IPS-18a (cell line): ENCODE measurements around the gene C20orf144.

ENCODE experiments used
- H3K27ac ChIP-seq: one replicate; pipeline ENCODE4 v1.5.1; 2013; ENCODE audit warnings: low read length
- H3K27me3 ChIP-seq: one replicate; pipeline ENCODE4 v1.6.1; 2013; ENCODE audit warnings: mild to moderate bottlenecking, low read length; ENCODE audit not compliant: control insufficient read depth, insufficient read depth
- H3K36me3 ChIP-seq: one replicate; pipeline ENCODE4 v1.6.1; 2013; ENCODE audit warnings: low read depth, low read length; ENCODE audit not compliant: control insufficient read depth
- H3K4me1 ChIP-seq: one replicate; pipeline ENCODE4 v1.6.1; 2013; ENCODE audit warnings: low read depth, low read length; ENCODE audit not compliant: control insufficient read depth
- H3K4me3 ChIP-seq: one replicate; pipeline ENCODE4 v1.5.1; 2013; ENCODE audit warnings: low read length
- H3K9ac ChIP-seq: one replicate; pipeline ENCODE4 v1.6.1; 2013; ENCODE audit warnings: mild to moderate bottlenecking, low read length, moderate library complexity
- H3K9me3 ChIP-seq: one replicate; pipeline ENCODE4 v1.6.1; 2013; ENCODE audit warnings: low read depth, low read length; ENCODE audit not compliant: control insufficient read depth

The C20orf144 gene

GRCh38 chr20:33658929-33659328 is 3.2 kb upstream of the C20orf144 start:
- H3K4me1 ChIP-seq = peaks cover 3% of the 10 kb centered on the region
- H3K36me3 ChIP-seq = peaks cover 6% of the 10 kb centered on the region
- no peak overlapping the region for H3K9ac ChIP-seq

GRCh38 chr20:33659341-33660034 is 2.6 kb upstream of the C20orf144 start:
- H3K4me1 ChIP-seq = peaks cover 9% of the 10 kb centered on the region
- H3K36me3 ChIP-seq = peaks cover 6% of the 10 kb centered on the region
- H3K27ac ChIP-seq = no peak overlapping the region
- H3K9ac ChIP-seq = no peak overlapping the region
- no peaks in the 10 kb centered on the region for H3K9me3 ChIP-seq
- H3K27me3 ChIP-seq = no peaks in the 10 kb centered on the region
- no peak overlapping the region for H3K4me3 ChIP-seq

More at GRCh38 chr20:33658929-33659328, 3.2 kb upstream of the C20orf144 start:
- H3K4me3 ChIP-seq = no peak overlapping the region
- no peaks in the 10 kb centered on the region for H3K27me3 ChIP-seq
- H3K9me3 ChIP-seq = no peaks in the 10 kb centered on the region
- no peak overlapping the region for H3K27ac ChIP-seq

GRCh38 chr20:33660035-33660684 is 2.0 kb upstream of the C20orf144 start:
- Histone ChIP-seq H3K9ac (no peak overlapping the region), H3K4me3 (no peak overlapping the region), H3K27me3 (no peaks in the 10 kb centered on the region), H3K36me3 (peaks cover 6% of the 10 kb centered on the region), H3K9me3 (no peaks in the 10 kb centered on the region), H3K4me1 (peaks cover 10% of the 10 kb centered on the region), H3K27ac (no peak overlapping the region)

- no peaks in the 10 kb centered on the region for H3K9me3 ChIP-seq
- no peak overlapping the region for H3K27ac ChIP-seq
- H3K4me1 ChIP-seq = peaks cover 10% of the 10 kb centered on the region
- H3K27me3 ChIP-seq = no peaks in the 10 kb centered on the region
- H3K9ac ChIP-seq = no peak overlapping the region
- H3K4me3 ChIP-seq = no peak overlapping the region
- peaks cover 6% of the 10 kb centered on the region for H3K36me3 ChIP-seq
Observed at GRCh38 chr20:33660685-33661058, 1.5 kb upstream of the C20orf144 start.

- Histone ChIP-seq H3K9ac (peak overlapping the region; percentile 60), H3K27ac (no peak overlapping the region), H3K27me3 (peaks cover 8% of the 10 kb centered on the region), H3K4me3 (peak overlapping the region; percentile 72), H3K9me3 (no peaks in the 10 kb centered on the region), H3K36me3 (no peaks in the 10 kb centered on the region), H3K4me1 (peaks cover 13% of the 10 kb centered on the region)
Observed at GRCh38 chr20:33663161-33664084, 1.3 kb downstream of the C20orf144 start.

- Histone ChIP-seq H3K36me3 (no peaks in the 10 kb centered on the region), H3K27ac (no peak overlapping the region), H3K9me3 (no peaks in the 10 kb centered on the region), H3K27me3 (peaks cover 8% of the 10 kb centered on the region), H3K4me1 (peaks cover 13% of the 10 kb centered on the region), H3K4me3 (peak overlapping the region; percentile 72), H3K9ac (peak overlapping the region; percentile 60)
Observed at GRCh38 chr20:33664085-33664761, 2.1 kb downstream of the C20orf144 start.

- H3K4me1 ChIP-seq = peaks cover 13% of the 10 kb centered on the region
- no peaks in the 10 kb centered on the region for H3K36me3 ChIP-seq
- H3K27me3 ChIP-seq = peaks cover 8% of the 10 kb centered on the region
- H3K4me3 ChIP-seq = no peak overlapping the region
- no peak overlapping the region for H3K27ac ChIP-seq
- no peaks in the 10 kb centered on the region for H3K9me3 ChIP-seq
- no peak overlapping the region for H3K9ac ChIP-seq
Observed at GRCh38 chr20:33664762-33665144, 2.6 kb downstream of the C20orf144 start.

GRCh38 chr20:33666293-33667244 is 4.4 kb downstream of the C20orf144 start, which contains the start of gene ACTL10:
Gene ACTL10, plus strand, starts transcription at chr20:33666943. Its CDS starts 555 bp downstream, at chr20:33667498.
- Histone ChIP-seq H3K9me3 (no peaks in the 10 kb centered on the region), H3K27me3 (peaks cover 8% of the 10 kb centered on the region), H3K9ac (no peak within 1 kb of the TSS), H3K27ac (no peak within 1 kb of the TSS), H3K4me3 (peak within 1 kb of the TSS; percentile 61), H3K4me1 (peaks cover 13% of the 10 kb centered on the region), H3K36me3 (no peaks in the 10 kb centered on the region)

GRCh38 chr20:33667245-33667675 is 5.1 kb downstream of the C20orf144 start:
- Histone ChIP-seq H3K9ac (no peak overlapping the region), H3K27ac (no peak overlapping the region), H3K36me3 (no peaks in the 10 kb centered on the region), H3K4me3 (peak overlapping the region; percentile 61), H3K27me3 (peaks cover 8% of the 10 kb centered on the region), H3K9me3 (no peaks in the 10 kb centered on the region), H3K4me1 (peaks cover 13% of the 10 kb centered on the region)

- Histone ChIP-seq H3K27me3 (peaks cover 8% of the 10 kb centered on the region), H3K36me3 (no peaks in the 10 kb centered on the region), H3K9me3 (no peaks in the 10 kb centered on the region), H3K9ac (no peak overlapping the region), H3K4me3 (peak overlapping the region; percentile 61), H3K4me1 (peaks cover 13% of the 10 kb centered on the region), H3K27ac (no peak overlapping the region)
Observed at GRCh38 chr20:33667676-33668465, 5.7 kb downstream of the C20orf144 start.
